COLO829 (cell line): Measurements from ENCODE around the gene CAMK4.
A peak's percentile ranks its signal among the peaks of the same experiment; 100 is the strongest.
"Not testable (repeated sequence)": the region's sequence is repeated elsewhere in the genome, so short reads cannot be mapped to it uniquely, and the experiment has no call there.

Source experiments
- DNase-seq: peaks from one replicate; pipeline ENCODE4 v3.0.0; 2012; ENCODE audit warnings: low spot score

The CAMK4 gene

GRCh38 chr5:111311666-111312065 lies 87.5 kb downstream of the CAMK4 start:
- no peak for DNase-seq

DNA sequence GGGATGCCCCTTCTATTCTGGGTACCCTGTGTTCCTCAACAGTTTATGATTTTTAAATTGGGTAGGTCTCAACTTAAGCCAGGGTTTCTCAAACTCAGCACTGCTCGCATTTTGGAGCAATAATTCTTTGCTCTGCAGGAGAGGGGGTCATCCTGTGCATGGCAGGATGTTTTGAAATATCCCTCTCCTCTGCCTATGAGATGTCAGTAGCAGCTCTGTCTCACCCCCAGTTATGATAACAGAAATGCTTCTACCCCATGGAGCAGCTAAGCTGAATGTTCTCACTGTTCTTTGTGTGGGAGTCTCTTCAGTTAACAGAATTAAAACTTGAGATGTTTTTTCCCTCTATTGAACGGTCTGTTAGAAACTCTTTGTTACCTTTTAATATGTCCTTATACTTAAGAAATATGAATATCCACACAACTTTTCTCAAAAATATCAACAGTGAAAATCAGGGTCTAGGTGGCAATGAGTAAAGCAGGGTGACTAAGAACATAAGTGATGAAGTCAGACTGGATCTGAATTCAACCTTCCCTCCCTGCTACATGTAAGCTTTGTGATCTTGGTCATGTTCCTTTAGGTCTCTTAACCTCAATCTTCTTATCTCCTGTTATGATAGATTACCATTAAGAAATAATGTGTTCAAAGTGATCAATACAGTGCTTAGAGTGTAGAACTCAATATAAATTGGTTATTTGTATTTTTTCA lies 89.0 kb downstream of the CAMK4 start:
- DNase-seq, result no peak

DNA sequence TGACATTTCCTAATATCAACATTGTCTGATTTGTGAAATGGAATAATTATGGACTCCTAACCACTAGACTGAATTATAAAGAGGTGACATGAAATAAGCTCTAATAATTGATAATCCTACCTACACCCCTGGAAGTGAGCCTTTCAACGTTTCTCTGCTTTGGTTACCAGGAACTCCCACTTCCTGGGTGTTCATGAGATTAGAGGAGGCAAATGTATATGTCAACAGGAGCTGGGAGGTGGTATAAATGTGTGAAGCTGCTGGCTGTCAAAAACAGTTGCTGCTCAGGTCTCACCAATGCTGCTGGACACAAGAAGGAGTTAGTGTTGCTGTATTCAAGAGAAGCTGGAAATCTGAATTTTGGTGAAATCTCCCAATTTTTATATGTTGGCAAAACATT lies 96.8 kb downstream of the CAMK4 start:
- DNase-seq, result no peak

GRCh38 chr5:111321376-111321775 lies 97.2 kb downstream of the CAMK4 start:
- no peak for DNase-seq

- DNase-seq, result no peak
Measured at GRCh38 chr5:111326551-111326950, 102.4 kb downstream of the CAMK4 start.

- DNase-seq, result no peak
Measured at GRCh38 chr5:111337133-111337532, 112.9 kb downstream of the CAMK4 start.

- DNase-seq, result no peak
Measured at GRCh38 chr5:111337688-111338087, 113.5 kb downstream of the CAMK4 start.

DNA sequence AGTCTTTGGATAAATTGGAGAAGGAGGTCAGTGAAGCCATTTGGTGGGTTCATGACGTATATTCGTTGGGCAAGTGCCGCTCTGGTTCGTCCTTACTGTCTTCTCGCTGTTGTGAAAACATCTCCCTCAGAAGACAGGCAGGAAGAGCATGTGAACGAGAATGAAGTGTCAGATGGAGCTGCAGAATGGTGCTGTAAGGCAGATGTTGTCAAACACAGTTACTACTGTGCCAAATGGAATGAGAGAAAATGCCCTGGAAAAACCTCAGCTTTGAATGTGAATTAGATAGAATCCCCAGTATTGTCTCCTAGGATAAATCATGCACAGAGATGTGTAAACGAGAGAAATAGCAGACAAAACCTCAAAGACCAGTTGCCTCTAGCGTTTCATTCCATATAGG lies 121.5 kb downstream of the CAMK4 start:
- DNase-seq, result peak; percentile 55

DNA sequence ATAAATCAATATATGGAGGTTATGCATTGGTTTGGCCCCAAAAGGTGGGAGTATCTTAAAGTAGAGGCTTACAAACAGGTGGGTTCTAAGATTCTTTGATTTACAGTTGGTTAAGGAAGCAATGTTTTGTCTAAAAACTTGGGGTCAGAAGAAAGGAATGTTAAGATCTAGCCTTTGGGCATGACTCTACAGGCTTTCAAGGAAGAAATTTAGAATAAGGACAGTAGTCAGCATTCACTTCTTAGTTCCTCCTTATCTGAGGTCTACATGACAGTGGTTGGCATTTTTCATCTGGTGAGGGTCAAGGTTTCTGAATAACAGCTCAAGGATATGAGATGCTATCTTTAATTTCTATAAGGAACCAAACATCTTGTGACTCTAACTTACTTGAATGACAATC lies 122.8 kb downstream of the CAMK4 start:
- no peak for DNase-seq

GRCh38 chr5:111348661-111349329 lies 124.6 kb downstream of the CAMK4 start:
- no peak for DNase-seq

GRCh38 chr5:111349429-111349828 lies 125.2 kb downstream of the CAMK4 start:
- no peak for DNase-seq

DNA sequence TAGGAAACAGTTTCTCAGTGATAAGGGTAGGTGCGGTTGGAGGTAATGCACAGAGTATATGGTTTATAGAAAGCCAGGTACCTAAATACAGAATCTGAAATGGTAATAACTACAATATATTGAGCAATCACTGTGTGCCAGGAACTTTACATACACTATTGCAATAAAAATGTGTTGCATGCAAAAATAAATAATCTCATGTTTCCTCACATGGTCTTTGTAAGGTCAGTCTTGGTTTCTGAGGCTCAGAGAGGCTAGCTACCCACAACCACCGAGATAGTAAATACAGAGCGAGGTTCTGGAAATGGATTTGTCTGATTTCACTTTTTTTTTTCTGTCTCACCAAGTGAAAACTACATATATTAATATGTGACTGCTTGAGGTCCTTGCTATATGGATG lies 128.9 kb downstream of the CAMK4 start:
- no peak for DNase-seq

GRCh38 chr5:111358726-111359125 lies 134.5 kb downstream of the CAMK4 start:
- DNase-seq, result not testable (repeated sequence)

- no peak for DNase-seq
Measured at GRCh38 chr5:111360173-111360572, 136.0 kb downstream of the CAMK4 start.

GRCh38 chr5:111364992-111365391 lies 140.8 kb downstream of the CAMK4 start:
- no peak for DNase-seq

DNA sequence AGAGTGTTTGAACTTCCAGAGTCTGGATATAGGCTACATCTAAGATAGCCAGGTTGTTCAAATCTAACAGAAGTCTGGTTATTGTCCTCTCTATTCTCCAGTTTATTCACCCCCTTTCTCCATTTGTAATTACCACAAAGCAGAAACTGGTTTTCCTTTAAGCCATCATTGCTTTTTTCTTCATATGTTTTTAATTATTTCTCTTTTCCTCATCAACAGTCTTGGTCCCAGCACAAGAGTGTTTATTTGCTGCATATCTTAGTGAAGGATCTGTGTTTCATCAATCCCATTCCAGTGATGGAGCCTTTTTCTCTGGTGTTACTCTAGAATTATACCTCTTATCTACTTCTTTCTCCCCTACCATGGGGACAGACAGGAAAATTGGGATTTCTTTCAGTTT lies 142.2 kb downstream of the CAMK4 start:
- DNase-seq, result no peak

- DNase-seq, result peak; percentile 21
Measured at GRCh38 chr5:111367115-111367514, 142.9 kb downstream of the CAMK4 start.

DNA sequence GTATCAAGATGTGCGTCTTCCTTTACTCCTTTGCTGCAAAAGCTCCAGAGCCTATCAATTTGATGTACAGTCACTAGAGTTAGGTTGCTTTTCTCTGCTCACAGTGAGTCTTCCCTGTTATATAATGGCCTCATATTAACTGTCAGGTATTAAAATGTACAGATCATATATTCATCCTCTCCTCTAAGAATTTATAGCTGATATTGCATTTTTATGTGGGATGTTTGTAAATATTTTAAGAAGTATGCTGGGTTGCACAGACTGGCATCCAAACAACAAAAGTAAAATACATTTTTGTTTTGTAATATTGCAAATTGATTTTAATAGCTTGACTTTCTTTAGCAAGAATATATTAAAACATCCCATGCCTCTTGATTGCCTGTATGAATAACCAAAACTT lies 148.6 kb downstream of the CAMK4 start:
- DNase-seq, result no peak

- DNase-seq, result no peak
Measured at GRCh38 chr5:111374380-111374779, 150.2 kb downstream of the CAMK4 start.

DNA sequence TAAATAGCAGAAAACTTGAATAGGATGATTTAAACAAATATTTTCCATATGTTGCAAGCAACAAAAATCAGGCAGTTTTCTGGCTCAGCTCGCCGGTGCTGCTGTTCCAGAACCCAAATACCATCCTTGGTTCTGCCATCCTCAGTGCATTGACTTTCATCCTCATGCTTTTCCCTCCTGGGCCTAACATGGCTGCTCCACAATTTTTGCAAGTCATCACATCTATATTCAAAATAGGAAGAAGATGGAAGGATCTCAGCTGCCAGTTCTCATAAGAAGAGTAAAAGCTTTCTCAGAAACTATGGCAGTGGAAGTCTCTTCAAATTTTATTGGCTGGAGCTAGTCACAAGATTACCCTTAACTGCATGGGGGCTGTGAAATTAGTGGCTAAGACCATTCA lies 151.5 kb downstream of the CAMK4 start:
- no peak for DNase-seq

GRCh38 chr5:111377306-111377705 lies 153.1 kb downstream of the CAMK4 start:
- DNase-seq, result no peak

DNA sequence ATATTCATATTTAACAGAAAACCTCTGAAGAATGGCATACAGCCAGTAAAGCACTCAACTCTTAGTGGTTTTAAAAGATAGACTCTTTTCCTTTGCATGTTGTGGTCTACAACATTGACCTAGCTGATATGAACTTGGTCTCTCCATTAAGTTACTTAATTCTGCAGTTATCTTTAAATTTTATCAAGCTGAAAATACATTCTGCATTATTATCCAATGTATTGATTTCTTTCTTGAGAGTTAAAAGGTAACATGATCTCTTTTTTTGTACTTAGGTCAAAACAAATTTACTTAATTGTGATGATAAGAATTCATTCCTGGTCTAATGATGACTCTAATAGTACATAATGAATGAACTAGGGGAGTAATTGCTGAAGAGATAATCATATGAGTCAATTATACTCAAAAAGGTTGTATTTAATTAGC lies 155.2 kb downstream of the CAMK4 start:
- DNase-seq, result no peak

- DNase-seq, result peak; percentile 34
Measured at GRCh38 chr5:111383288-111383970, 159.2 kb downstream of the CAMK4 start.
